ENCODE data around the gene IRS2. TPM values are rescaled to one million over a fixed set of nuclear protein-coding genes. Genes with fewer than 3 reads are reported as not detected.

The IRS2 gene
- total RNA-seq, 2 experiments from 2014 or later: 3.4 to 4.2 TPM

- ChIA-PET CTCF (no interaction called here), POLR2A (no interaction called here)
- no peaks in the 10 kb centered on the region for H3K9me3 Mint-ChIP-seq
- H3K27me3 Mint-ChIP-seq: no peaks in the 10 kb centered on the region
- no peak for DNase-seq
- H3K27ac Mint-ChIP-seq: no peak overlapping the region
- peaks cover 44% of the 10 kb centered on the region for H3K4me1 Mint-ChIP-seq
- H3K4me3 Mint-ChIP-seq: no peak overlapping the region
- H3K36me3 Mint-ChIP-seq (ENCODE audit: low read depth): peaks cover 11% of the 10 kb centered on the region
Observed at GRCh38 chr13:109782066-109782822, 4.1 kb downstream of the IRS2 start.

- H3K27me3 Mint-ChIP-seq: no peaks in the 10 kb centered on the region
- H3K4me1 Mint-ChIP-seq: peaks cover 51% of the 10 kb centered on the region
- ChIA-PET CTCF (no interaction called here), POLR2A (no interaction called here)
- DNase-seq: no peak
- no peak overlapping the region for H3K4me3 Mint-ChIP-seq
- H3K36me3 Mint-ChIP-seq (ENCODE audit: low read depth): peaks cover 11% of the 10 kb centered on the region
- no peak overlapping the region for H3K27ac Mint-ChIP-seq
- H3K9me3 Mint-ChIP-seq: no peaks in the 10 kb centered on the region
Observed at GRCh38 chr13:109781384-109782065, 4.9 kb downstream of the IRS2 start.

- H3K4me1 Mint-ChIP-seq: peaks cover 54% of the 10 kb centered on the region
- no peak for DNase-seq
- H3K4me3 Mint-ChIP-seq: no peak overlapping the region
- no peak overlapping the region for H3K27ac Mint-ChIP-seq
- POLR2A ChIA-PET: no interaction called here
- H3K36me3 Mint-ChIP-seq (ENCODE audit: low read depth): peaks cover 11% of the 10 kb centered on the region
- CTCF ChIA-PET: no interaction called here
- no peaks in the 10 kb centered on the region for H3K27me3 Mint-ChIP-seq
- H3K9me3 Mint-ChIP-seq: no peaks in the 10 kb centered on the region
Observed at GRCh38 chr13:109780845-109781383, 5.5 kb downstream of the IRS2 start.

- peak overlapping the region; percentile 43 for H3K4me3 Mint-ChIP-seq
- H3K36me3 Mint-ChIP-seq (ENCODE audit: low read depth): peaks cover 11% of the 10 kb centered on the region
- CTCF ChIA-PET: interaction anchor here (0.5 kb wide), 1 partner anchor 1568 kb away, joined by 3 read pairs; no protein-coding TSS in a partner anchor
- no peaks in the 10 kb centered on the region for H3K27me3 Mint-ChIP-seq
- peaks cover 54% of the 10 kb centered on the region for H3K4me1 Mint-ChIP-seq
- peak overlapping the region; percentile 47 for H3K27ac Mint-ChIP-seq
- POLR2A ChIA-PET: no interaction called here
- H3K9me3 Mint-ChIP-seq: no peaks in the 10 kb centered on the region
- no peak for DNase-seq
Observed at GRCh38 chr13:109779876-109780510, 6.4 kb downstream of the IRS2 start.

- Mint-ChIP-seq H3K27me3 (no peaks in the 10 kb centered on the region), H3K27ac (peak overlapping the region; percentile 47), H3K4me1 (peaks cover 54% of the 10 kb centered on the region), H3K4me3 (peak overlapping the region; percentile 43), H3K9me3 (no peaks in the 10 kb centered on the region), H3K36me3 (ENCODE audit: low read depth) (peaks cover 15% of the 10 kb centered on the region)
- CTCF ChIA-PET: interaction anchor here (0.5 kb wide), 1 partner anchor 1567 kb away, joined by 3 read pairs; no protein-coding TSS in a partner anchor
- POLR2A ChIA-PET: interaction anchor here (0.7 kb wide), 1 partner anchor 23 kb away, joined by 6 read pairs; no protein-coding TSS in a partner anchor
- peak; percentile 76 for DNase-seq
Observed at GRCh38 chr13:109779074-109779473, 7.3 kb downstream of the IRS2 start.

GRCh38 chr13:109778102-109778542 lies 8.3 kb downstream of the IRS2 start:
- Mint-ChIP-seq H3K4me1 (peaks cover 58% of the 10 kb centered on the region), H3K27ac (peak overlapping the region; percentile 74), H3K36me3 (ENCODE audit: low read depth) (peaks cover 18% of the 10 kb centered on the region), H3K27me3 (no peaks in the 10 kb centered on the region), H3K9me3 (no peaks in the 10 kb centered on the region), H3K4me3 (peak overlapping the region; percentile 11)
- ChIA-PET CTCF (no interaction called here), POLR2A (no interaction called here)
- peak; percentile 32 for DNase-seq

GRCh38 chr13:109776575-109776974 lies 9.8 kb downstream of the IRS2 start:
- Mint-ChIP-seq H3K4me3 (no peak overlapping the region), H3K4me1 (peaks cover 56% of the 10 kb centered on the region), H3K36me3 (ENCODE audit: low read depth) (peaks cover 15% of the 10 kb centered on the region), H3K9me3 (no peaks in the 10 kb centered on the region), H3K27me3 (no peaks in the 10 kb centered on the region), H3K27ac (no peak overlapping the region)
- ChIA-PET CTCF (no interaction called here), POLR2A (no interaction called here)
- no peak for DNase-seq

GRCh38 chr13:109773786-109774185 lies 12.6 kb downstream of the IRS2 start:
- ChIA-PET POLR2A (no interaction called here), CTCF (no interaction called here)
- no peak overlapping the region for H3K4me3 Mint-ChIP-seq
- peaks cover 7% of the 10 kb centered on the region for H3K36me3 Mint-ChIP-seq (ENCODE audit: low read depth)
- H3K27me3 Mint-ChIP-seq: no peaks in the 10 kb centered on the region
- H3K9me3 Mint-ChIP-seq: no peaks in the 10 kb centered on the region
- H3K4me1 Mint-ChIP-seq: peaks cover 31% of the 10 kb centered on the region
- no peak overlapping the region for H3K27ac Mint-ChIP-seq
- no peak for DNase-seq

- ChIA-PET CTCF (no interaction called here), POLR2A (no interaction called here)
- Mint-ChIP-seq H3K4me3 (no peak overlapping the region), H3K36me3 (ENCODE audit: low read depth) (peaks cover 7% of the 10 kb centered on the region), H3K4me1 (peaks cover 26% of the 10 kb centered on the region), H3K27me3 (no peaks in the 10 kb centered on the region), H3K9me3 (no peaks in the 10 kb centered on the region), H3K27ac (no peak overlapping the region)
- DNase-seq: no peak
Observed at GRCh38 chr13:109773276-109773675, 13.1 kb downstream of the IRS2 start.

- POLR2A ChIA-PET: no interaction called here
- Mint-ChIP-seq H3K4me1 (peaks cover 14% of the 10 kb centered on the region), H3K4me3 (no peak overlapping the region)
Observed at GRCh38 chr13:109771926-109772325, 14.5 kb downstream of the IRS2 start.

GRCh38 chr13:109770436-109770835 lies 15.9 kb downstream of the IRS2 start:
- no peak overlapping the region for H3K27ac Mint-ChIP-seq
- H3K36me3 Mint-ChIP-seq (ENCODE audit: low read depth): peaks cover 9% of the 10 kb centered on the region
- H3K4me3 Mint-ChIP-seq: no peak overlapping the region
- DNase-seq: no peak
- ChIA-PET POLR2A (no interaction called here), CTCF (interaction anchor here (1.1 to 1.8 kb wide), 3 partner anchors 13 to 20 kb away, joined by 4 to 7 read pairs (median 4); no protein-coding TSS in a partner anchor)
- H3K9me3 Mint-ChIP-seq: no peaks in the 10 kb centered on the region
- H3K4me1 Mint-ChIP-seq: peaks cover 8% of the 10 kb centered on the region
- no peaks in the 10 kb centered on the region for H3K27me3 Mint-ChIP-seq

More at GRCh38 chr13:109771926-109772325, 14.5 kb downstream of the IRS2 start:
- Mint-ChIP-seq H3K9me3 (no peaks in the 10 kb centered on the region), H3K27me3 (no peaks in the 10 kb centered on the region), H3K36me3 (ENCODE audit: low read depth) (peaks cover 7% of the 10 kb centered on the region), H3K27ac (no peak overlapping the region)
- DNase-seq: no peak
- CTCF ChIA-PET: no interaction called here

GRCh38 chr13:109769921-109770320 lies 16.5 kb downstream of the IRS2 start:
- DNase-seq: no peak
- no peak overlapping the region for H3K4me3 Mint-ChIP-seq
- H3K4me1 Mint-ChIP-seq: peaks cover 12% of the 10 kb centered on the region
- peaks cover 9% of the 10 kb centered on the region for H3K36me3 Mint-ChIP-seq (ENCODE audit: low read depth)
- no peak overlapping the region for H3K27ac Mint-ChIP-seq
- ChIA-PET POLR2A (no interaction called here), CTCF (interaction anchor here (1.1 to 1.8 kb wide), 3 partner anchors 14 to 19 kb away, joined by 4 to 7 read pairs (median 4); no protein-coding TSS in a partner anchor)
- H3K27me3 Mint-ChIP-seq: no peaks in the 10 kb centered on the region
- H3K9me3 Mint-ChIP-seq: no peaks in the 10 kb centered on the region

- CTCF ChIA-PET: interaction anchor here (1.4 to 1.8 kb wide), 2 partner anchors 15 to 19 kb away, joined by 4 read pairs; no protein-coding TSS in a partner anchor
- Mint-ChIP-seq H3K9me3 (no peaks in the 10 kb centered on the region), H3K27me3 (no peaks in the 10 kb centered on the region), H3K4me1 (peaks cover 18% of the 10 kb centered on the region), H3K36me3 (ENCODE audit: low read depth) (peaks cover 7% of the 10 kb centered on the region), H3K27ac (no peak overlapping the region), H3K4me3 (no peak overlapping the region)
- DNase-seq: no peak
- POLR2A ChIA-PET: no interaction called here
Observed at GRCh38 chr13:109769275-109769674, 17.1 kb downstream of the IRS2 start.
